CD8-positive, alpha-beta memory T cell (primary cell): ENCODE measurements around the gene ZNF714. TPM values are rescaled to one million over a fixed set of nuclear protein-coding genes. Genes with fewer than 3 reads are reported as not detected.
A peak's percentile ranks its signal among the peaks of the same experiment; 100 is the strongest.

Source experiments
- CTCF ChIA-PET: fragments of 350-600 bp; sonication (Branson Sonifier 250); formaldehyde crosslinking; loops from one replicate; lab custom pipeline; 2021; ENCODE audit warnings: antibody characterized with exemption; lab: Charles Lee
- POLR2A ChIA-PET: fragments of 350-600 bp; sonication (Branson Sonifier 250); formaldehyde crosslinking; loops from one replicate; lab custom pipeline; 2021; ENCODE audit warnings: antibody characterized with exemption; lab: Charles Lee
- DNase-seq, 5 donors: peaks; one replicate each; pipeline versions ENCODE4 v3.0.0 to v3.0.0-alpha.2; 2020 to 2022; ENCODE audit warnings: mixed read lengths in 1 of 5
- H3K27ac ChIP-seq: one replicate; pipeline ENCODE4 v1.7.0; 2013; ENCODE audit warnings: low read depth, mild to moderate bottlenecking, low read length, moderate library complexity
- H3K27me3 ChIP-seq: 2 replicates; pipeline ENCODE4 v1.7.0; 2013; ENCODE audit warnings: low read length, mild to moderate bottlenecking; ENCODE audit not compliant: insufficient read depth, poor library complexity, severe bottlenecking
- H3K36me3 ChIP-seq: 2 replicates; pipeline ENCODE4 v1.7.0; 2013; ENCODE audit warnings: mild to moderate bottlenecking, low read length, moderate library complexity; ENCODE audit not compliant: insufficient read depth
- H3K4me1 ChIP-seq: 2 replicates; pipeline ENCODE4 v1.7.0; 2013; ENCODE audit warnings: mild to moderate bottlenecking, low read length, moderate library complexity; ENCODE audit not compliant: insufficient read depth
- H3K4me3 ChIP-seq: 2 replicates; pipeline ENCODE4 v1.7.0; 2013; ENCODE audit warnings: mild to moderate bottlenecking, low read length
- H3K9me3 ChIP-seq: 2 replicates; pipeline ENCODE4 v1.7.0; 2013; ENCODE audit warnings: mild to moderate bottlenecking, low read length
- H3K27ac Mint-ChIP-seq, 8 donors: one replicate each; pipeline ENCODE4 v1.8.0; 2020 to 2021; ENCODE audit warnings: mixed read lengths in 8 of 8, mild to moderate bottlenecking in 6 of 8, inconsistent platforms in 3 of 8, moderate library complexity in 3 of 8
- H3K27me3 Mint-ChIP-seq, 2 donors: one replicate each; pipeline ENCODE4 v1.8.0; 2020 to 2021; ENCODE audit warnings: mixed read lengths in 2 of 2, mild to moderate bottlenecking in 1 of 2, moderate library complexity in 1 of 2
- H3K36me3 Mint-ChIP-seq, 3 donors: one replicate each; pipeline ENCODE4 v1.8.0; 2020 to 2021; ENCODE audit warnings: mixed read lengths in 3 of 3, inconsistent platforms in 1 of 3, mild to moderate bottlenecking in 1 of 3
- H3K4me1 Mint-ChIP-seq, 3 donors: one replicate each; pipeline ENCODE4 v1.8.0; 2020 to 2021; ENCODE audit warnings: mixed read lengths in 3 of 3, inconsistent platforms in 1 of 3, mild to moderate bottlenecking in 1 of 3
- H3K4me3 Mint-ChIP-seq, 7 donors: one replicate each; pipeline ENCODE4 v1.8.0; 2020 to 2021; ENCODE audit warnings: mixed read lengths in 7 of 7, mild to moderate bottlenecking in 6 of 7, moderate library complexity in 4 of 7, inconsistent platforms in 2 of 7
- H3K9me3 Mint-ChIP-seq, 5 donors: one replicate each; pipeline ENCODE4 v1.8.0; 2020 to 2022; ENCODE audit warnings: mixed read lengths in 5 of 5, mild to moderate bottlenecking in 3 of 5, moderate library complexity in 2 of 5, inconsistent platforms in 1 of 5
- polyA plus RNA-seq: library from polyadenylated mRNA; unstranded; fragments of 300-500 nt; fragmentation: Illumina TruSeq; gene quantifications from one replicate; pipeline ENCODE4 v1.2.3, GENCODE V29; 2021
- total RNA-seq, 2 experiments: library from RNA; stranded (reverse); gene quantifications; one replicate each; pipeline ENCODE4 v1.2.3, GENCODE V29; 2021

Gene ZNF714
- total and polyA plus RNA-seq, 3 experiments from 2014 or later = 11.2 to 14.4 (median 14.3) TPM

GRCh38 chr19:21087871-21088270 is 5.9 kb downstream of the ZNF714 start:
- POLR2A ChIA-PET = no interaction called here
- CTCF ChIA-PET = no interaction called here
- peaks cover 0 to 2% of the 10 kb centered on the region in 2 donors for H3K27me3 Mint-ChIP-seq
- no peaks in the 10 kb centered on the region for H3K9me3 Mint-ChIP-seq
- H3K27me3 ChIP-seq = no peaks in the 10 kb centered on the region
- no peak for DNase-seq
- H3K27ac Mint-ChIP-seq = no peak overlapping the region
- H3K4me3 ChIP-seq = no peak overlapping the region
- H3K36me3 Mint-ChIP-seq = peaks cover 4 to 13% (median 10%) of the 10 kb centered on the region in 3 donors
- H3K4me1 ChIP-seq = no peaks in the 10 kb centered on the region
- H3K9me3 ChIP-seq = no peaks in the 10 kb centered on the region
- H3K4me1 Mint-ChIP-seq = peaks cover 5 to 13% (median 10%) of the 10 kb centered on the region in 3 donors
- H3K27ac ChIP-seq = no peak overlapping the region
- no peaks in the 10 kb centered on the region for H3K36me3 ChIP-seq
- no peak overlapping the region for H3K4me3 Mint-ChIP-seq

- Mint-ChIP-seq H3K4me3 (no peak overlapping the region), H3K4me1 (peaks cover 0 to 24% (median 1%) of the 10 kb centered on the region in 3 donors)
Observed at GRCh38 chr19:21092109-21092508, 10.1 kb downstream of the ZNF714 start.

GRCh38 chr19:21094347-21095025 is 12.5 kb downstream of the ZNF714 start:
- no peaks in the 10 kb centered on the region for H3K36me3 ChIP-seq
- Mint-ChIP-seq H3K36me3 (peaks cover 6 to 24% (median 21%) of the 10 kb centered on the region in 3 donors), H3K4me3 (no peak overlapping the region), H3K27ac (peak overlapping the region in 2 of 8 donors; percentile 1 to 95), H3K9me3 (no peaks in the 10 kb centered on the region), H3K27me3 (no peaks in the 10 kb centered on the region), H3K4me1 (peaks cover 0 to 28% (median 1%) of the 10 kb centered on the region in 3 donors)
- DNase-seq = no peak
- H3K27ac ChIP-seq = no peak overlapping the region
- H3K27me3 ChIP-seq = no peaks in the 10 kb centered on the region
- H3K9me3 ChIP-seq = no peaks in the 10 kb centered on the region
- CTCF ChIA-PET = no interaction called here
- H3K4me1 ChIP-seq = no peaks in the 10 kb centered on the region
- H3K4me3 ChIP-seq = no peak overlapping the region
- POLR2A ChIA-PET = no interaction called here

More at GRCh38 chr19:21092109-21092508, 10.1 kb downstream of the ZNF714 start:
- Histone ChIP-seq H3K9me3 (no peaks in the 10 kb centered on the region), H3K27me3 (no peaks in the 10 kb centered on the region), H3K27ac (no peak overlapping the region), H3K4me3 (no peak overlapping the region), H3K4me1 (no peaks in the 10 kb centered on the region), H3K36me3 (no peaks in the 10 kb centered on the region)
- Mint-ChIP-seq H3K36me3 (peaks cover under 1 to 18% (median 8%) of the 10 kb centered on the region in 3 donors), H3K27me3 (no peaks in the 10 kb centered on the region), H3K27ac (peak overlapping the region in 3 of 8 donors; percentile 4 to 54 (median 48)), H3K9me3 (no peaks in the 10 kb centered on the region)
- DNase-seq = no peak
- ChIA-PET POLR2A (interaction anchor here (0.8 kb wide), 1 partner anchor 15 kb away, joined by 3 read pairs; no protein-coding TSS in a partner anchor), CTCF (no interaction called here)

GRCh38 chr19:21098291-21098690 is 16.3 kb downstream of the ZNF714 start:
- H3K9me3 Mint-ChIP-seq = no peaks in the 10 kb centered on the region

GRCh38 chr19:21101521-21102242 is 19.7 kb downstream of the ZNF714 start:
- peaks cover 0 to 4% (median 0%) of the 10 kb centered on the region in 3 donors for H3K4me1 Mint-ChIP-seq
- POLR2A ChIA-PET = no interaction called here
- peaks cover 0 to 2% (median 0%) of the 10 kb centered on the region in 5 donors for H3K9me3 Mint-ChIP-seq
- H3K27ac Mint-ChIP-seq = peak overlapping the region in 2 of 8 donors; percentile 21 to 70
- Histone ChIP-seq H3K36me3 (no peaks in the 10 kb centered on the region), H3K4me3 (no peak overlapping the region), H3K27me3 (no peaks in the 10 kb centered on the region), H3K9me3 (no peaks in the 10 kb centered on the region), H3K27ac (no peak overlapping the region), H3K4me1 (no peaks in the 10 kb centered on the region)
- no peak for DNase-seq
- peaks cover 9 to 39% (median 15%) of the 10 kb centered on the region in 3 donors for H3K36me3 Mint-ChIP-seq
- CTCF ChIA-PET = no interaction called here
- no peak overlapping the region for H3K4me3 Mint-ChIP-seq
- no peaks in the 10 kb centered on the region for H3K27me3 Mint-ChIP-seq

More at GRCh38 chr19:21098291-21098690, 16.3 kb downstream of the ZNF714 start:
- H3K4me3 ChIP-seq = no peak overlapping the region
- CTCF ChIA-PET = no interaction called here
- H3K27ac Mint-ChIP-seq = no peak overlapping the region
- H3K27me3 Mint-ChIP-seq = no peaks in the 10 kb centered on the region
- peaks cover 0 to 23% (median 1%) of the 10 kb centered on the region in 3 donors for H3K4me1 Mint-ChIP-seq
- POLR2A ChIA-PET = no interaction called here
- H3K36me3 ChIP-seq = no peaks in the 10 kb centered on the region
- H3K4me3 Mint-ChIP-seq = no peak overlapping the region
- DNase-seq = no peak
- peaks cover 13 to 25% (median 16%) of the 10 kb centered on the region in 3 donors for H3K36me3 Mint-ChIP-seq
- no peaks in the 10 kb centered on the region for H3K4me1 ChIP-seq
- H3K27me3 ChIP-seq = no peaks in the 10 kb centered on the region
- no peaks in the 10 kb centered on the region for H3K9me3 ChIP-seq
- H3K27ac ChIP-seq = no peak overlapping the region

GRCh38 chr19:21109116-21109515 is 27.1 kb downstream of the ZNF714 start:
- Mint-ChIP-seq H3K27me3 (no peaks in the 10 kb centered on the region), H3K4me1 (peaks cover 0 to 4% (median 2%) of the 10 kb centered on the region in 3 donors), H3K9me3 (peaks cover 0 to 26% (median 10%) of the 10 kb centered on the region in 5 donors), H3K27ac (no peak overlapping the region), H3K4me3 (no peak overlapping the region), H3K36me3 (peaks cover 21 to 49% (median 49%) of the 10 kb centered on the region in 3 donors)
- Histone ChIP-seq H3K9me3 (no peaks in the 10 kb centered on the region), H3K27ac (no peak overlapping the region), H3K36me3 (no peaks in the 10 kb centered on the region), H3K4me3 (no peak overlapping the region), H3K27me3 (no peaks in the 10 kb centered on the region), H3K4me1 (no peaks in the 10 kb centered on the region)
- no peak for DNase-seq
- ChIA-PET POLR2A (no interaction called here), CTCF (no interaction called here)

GRCh38 chr19:21110183-21110582 is 28.2 kb downstream of the ZNF714 start:
- H3K4me1 ChIP-seq = no peaks in the 10 kb centered on the region
- DNase-seq = no peak
- CTCF ChIA-PET = no interaction called here
- Mint-ChIP-seq H3K27ac (no peak overlapping the region), H3K4me1 (peaks cover 0 to 4% (median 2%) of the 10 kb centered on the region in 3 donors), H3K4me3 (no peak overlapping the region), H3K36me3 (peaks cover 28 to 58% (median 51%) of the 10 kb centered on the region in 3 donors), H3K27me3 (no peaks in the 10 kb centered on the region), H3K9me3 (peaks cover 7 to 34% (median 18%) of the 10 kb centered on the region in 5 donors)
- H3K27ac ChIP-seq = no peak overlapping the region
- no peaks in the 10 kb centered on the region for H3K9me3 ChIP-seq
- H3K36me3 ChIP-seq = no peaks in the 10 kb centered on the region
- no peaks in the 10 kb centered on the region for H3K27me3 ChIP-seq
- POLR2A ChIA-PET = interaction anchor here (0.6 kb wide), 1 partner anchor 607 kb away, joined by 7 read pairs; no protein-coding TSS in a partner anchor
- no peak overlapping the region for H3K4me3 ChIP-seq

GRCh38 chr19:21115430-21115829 is 33.4 kb downstream of the ZNF714 start:
- Histone ChIP-seq H3K4me3 (no peak overlapping the region), H3K4me1 (no peaks in the 10 kb centered on the region), H3K9me3 (no peaks in the 10 kb centered on the region), H3K36me3 (peaks cover 6% of the 10 kb centered on the region), H3K27ac (no peak overlapping the region), H3K27me3 (no peaks in the 10 kb centered on the region)
- CTCF ChIA-PET = no interaction called here
- no peak for DNase-seq
- peaks cover 42 to 70% (median 58%) of the 10 kb centered on the region in 3 donors for H3K36me3 Mint-ChIP-seq
- peaks cover 19 to 54% (median 25%) of the 10 kb centered on the region in 5 donors for H3K9me3 Mint-ChIP-seq
- POLR2A ChIA-PET = no interaction called here
- H3K27me3 Mint-ChIP-seq = no peaks in the 10 kb centered on the region
- peaks cover 0 to 4% (median 0%) of the 10 kb centered on the region in 3 donors for H3K4me1 Mint-ChIP-seq
- H3K27ac Mint-ChIP-seq = no peak overlapping the region
- no peak overlapping the region for H3K4me3 Mint-ChIP-seq
